Smooth muscle cell of the coronary artery (primary cell): ENCODE data around the gene HAS3. TPM values are rescaled to one million over a fixed set of nuclear protein-coding genes. Genes with fewer than 3 reads are reported as not detected.

Source experiments
- total RNA-seq: library from RNA; depleted of rRNA; stranded (reverse); fragments of >200 nt; gene quantifications from 2 replicates; pipeline ENCODE4 v1.2.3, GENCODE V29; 2014; ENCODE audit warnings: low replicate concordance

HAS3 gene, protein sequence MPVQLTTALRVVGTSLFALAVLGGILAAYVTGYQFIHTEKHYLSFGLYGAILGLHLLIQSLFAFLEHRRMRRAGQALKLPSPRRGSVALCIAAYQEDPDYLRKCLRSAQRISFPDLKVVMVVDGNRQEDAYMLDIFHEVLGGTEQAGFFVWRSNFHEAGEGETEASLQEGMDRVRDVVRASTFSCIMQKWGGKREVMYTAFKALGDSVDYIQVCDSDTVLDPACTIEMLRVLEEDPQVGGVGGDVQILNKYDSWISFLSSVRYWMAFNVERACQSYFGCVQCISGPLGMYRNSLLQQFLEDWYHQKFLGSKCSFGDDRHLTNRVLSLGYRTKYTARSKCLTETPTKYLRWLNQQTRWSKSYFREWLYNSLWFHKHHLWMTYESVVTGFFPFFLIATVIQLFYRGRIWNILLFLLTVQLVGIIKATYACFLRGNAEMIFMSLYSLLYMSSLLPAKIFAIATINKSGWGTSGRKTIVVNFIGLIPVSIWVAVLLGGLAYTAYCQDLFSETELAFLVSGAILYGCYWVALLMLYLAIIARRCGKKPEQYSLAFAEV
- total RNA-seq: 0.35 and 1.3 TPM in 2 replicates

DNA sequence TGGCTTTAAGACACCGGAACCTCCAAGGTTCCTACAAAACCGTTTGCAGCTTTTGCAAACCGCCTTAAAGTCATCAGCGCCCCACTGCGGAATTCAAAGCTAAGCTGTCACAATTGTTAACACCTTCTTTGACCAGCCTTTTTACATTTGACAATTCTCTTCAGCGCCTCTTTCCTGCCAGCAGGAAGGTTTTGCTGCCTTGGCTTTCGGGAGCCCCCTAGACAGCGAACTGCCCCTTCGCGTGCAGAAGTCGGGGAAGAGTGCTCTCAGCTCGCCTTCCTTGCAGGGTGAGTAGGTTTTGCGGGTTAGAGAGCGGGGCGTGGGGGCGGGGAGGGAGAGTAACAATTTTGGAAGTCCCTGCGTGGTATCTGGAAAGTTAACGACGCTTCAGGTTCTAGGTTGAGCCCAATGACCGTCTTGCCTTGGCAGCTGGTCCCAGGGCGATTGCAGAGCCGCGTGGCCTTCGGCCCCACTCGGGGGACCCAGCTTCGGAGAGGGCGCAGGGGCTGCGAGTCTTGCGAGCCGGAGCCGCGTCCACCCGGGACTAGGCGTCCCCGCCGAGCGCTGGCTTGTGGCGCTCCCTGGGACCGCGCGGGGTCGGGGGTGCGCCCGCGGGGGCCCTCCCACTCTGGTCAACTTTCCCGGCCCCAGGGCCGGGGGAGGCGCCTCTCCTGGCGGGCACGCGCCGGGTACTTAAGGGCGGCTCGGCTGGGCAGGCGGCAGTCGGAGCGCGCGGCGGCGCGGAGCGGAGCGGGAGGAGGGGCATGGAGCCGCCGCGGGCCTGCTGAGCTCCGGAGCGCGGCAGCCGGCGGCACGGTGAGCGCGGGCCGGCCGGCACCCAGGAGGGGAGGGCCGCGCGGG lies at the start of gene HAS3:
TSS of gene HAS3 (plus strand) at position 153 of the 861 bp plus-strand sequence. CDS start 3,743 bp downstream, outside the sequence.

DNA sequence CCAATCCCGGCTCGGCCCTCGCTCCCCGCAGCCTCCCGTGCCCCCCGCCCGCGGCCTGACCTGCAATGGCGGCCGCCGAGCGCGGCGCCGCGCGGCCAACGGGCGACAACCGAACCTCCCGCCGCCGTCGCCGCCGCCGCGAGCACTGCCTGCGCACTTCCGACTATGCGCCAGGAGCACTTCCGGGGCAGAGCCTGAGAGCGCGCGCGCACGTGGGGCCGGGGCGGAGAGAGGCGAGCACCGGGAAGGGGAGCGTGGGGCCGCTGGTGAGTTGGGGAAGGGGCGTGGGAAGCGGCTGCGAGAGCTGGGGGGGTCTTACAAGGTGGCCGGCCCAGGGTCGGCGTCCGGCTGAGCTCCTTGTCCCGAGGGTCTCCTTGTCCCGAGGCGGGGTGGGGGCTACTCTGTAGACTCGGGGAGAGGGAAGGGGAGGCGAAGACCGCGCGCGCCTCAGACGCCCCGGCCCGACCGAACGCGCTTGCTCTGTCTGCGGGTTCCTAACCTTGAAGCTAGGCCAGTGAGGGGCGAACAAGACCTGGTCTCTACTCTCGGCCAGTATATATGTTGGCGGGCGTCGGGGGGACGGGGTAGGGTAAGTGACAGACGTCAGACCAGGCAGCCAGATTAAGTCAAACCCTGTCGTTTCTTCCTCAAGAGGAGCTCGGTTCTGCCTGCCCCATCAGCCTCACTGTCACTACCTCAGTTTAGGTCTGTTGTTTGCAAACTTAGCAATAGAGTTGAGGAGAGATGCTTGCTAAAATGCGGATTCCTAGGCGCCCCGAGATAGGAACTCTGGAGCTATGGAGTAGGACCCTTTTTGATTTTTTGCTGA lies 27.2 kb downstream of the HAS3 start, which contains the start of the genes CHTF8 and UTP4:
TSS of gene CHTF8 (minus strand) at position 165 of the 829 bp plus-strand sequence. CDS start 11,130 bp downstream, outside the sequence.
TSS of gene UTP4 (plus strand) at position 226 of the 829 bp plus-strand sequence. CDS start 811 bp downstream, outside the sequence.

Other genes starting within 250 kb of the HAS3 start
- gene CHTF8, start 26.9 kb downstream of the HAS3 start, total RNA-seq: 20.9 and 42.8 TPM in 2 replicates
- 13.0 and 27.8 TPM in 2 replicates for gene UTP4, start 27.0 kb downstream of the HAS3 start, total RNA-seq
- gene SNTB2, start 81.5 kb downstream of the HAS3 start, total RNA-seq: 22.3 and 96.4 TPM in 2 replicates
- 25.6 and 31.6 TPM in 2 replicates for gene VPS4A, start 205.7 kb downstream of the HAS3 start, total RNA-seq
- 5.4 and 12.4 TPM in 2 replicates for gene PDF, start 224.9 kb downstream of the HAS3 start, total RNA-seq
- 22.9 and 23.4 TPM in 2 replicates for gene COG8, start 233.9 kb downstream of the HAS3 start, total RNA-seq
- gene NIP7, start 234.1 kb downstream of the HAS3 start, total RNA-seq: 14.0 and 19.3 TPM in 2 replicates
- gene TMED6, start 246.1 kb downstream of the HAS3 start, total RNA-seq: not detected in 2 replicates